HG03571 (cell line): ENCODE measurements around the gene SOX13.

Experiments
- ATAC-seq: cut with Tn5 transposase; IDR thresholded peaks from one replicate; pipeline ENCODE4 v1.9.1; 2021; ENCODE audit not compliant: unreplicated experiment

The SOX13 gene

DNA sequence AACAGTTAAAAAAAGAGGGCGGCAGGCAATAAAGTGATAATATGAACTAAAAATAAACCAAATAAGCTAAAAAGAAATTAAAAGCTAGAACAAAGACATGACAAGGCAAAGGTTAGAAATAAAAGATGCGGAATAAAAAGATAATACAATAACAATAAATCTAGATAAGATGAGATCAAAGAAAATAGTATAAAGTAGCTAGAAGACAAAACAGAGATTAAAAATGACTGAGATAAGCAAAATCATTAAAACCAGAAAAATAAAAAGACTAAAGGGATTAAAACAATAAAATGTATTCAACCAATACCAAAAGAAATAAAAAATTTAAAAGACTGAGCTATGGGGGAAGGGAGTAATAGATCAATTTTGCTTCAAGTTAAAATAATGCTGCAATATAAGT lies 10.8 kb upstream of the SOX13 start:
- ATAC-seq = no peak

DNA sequence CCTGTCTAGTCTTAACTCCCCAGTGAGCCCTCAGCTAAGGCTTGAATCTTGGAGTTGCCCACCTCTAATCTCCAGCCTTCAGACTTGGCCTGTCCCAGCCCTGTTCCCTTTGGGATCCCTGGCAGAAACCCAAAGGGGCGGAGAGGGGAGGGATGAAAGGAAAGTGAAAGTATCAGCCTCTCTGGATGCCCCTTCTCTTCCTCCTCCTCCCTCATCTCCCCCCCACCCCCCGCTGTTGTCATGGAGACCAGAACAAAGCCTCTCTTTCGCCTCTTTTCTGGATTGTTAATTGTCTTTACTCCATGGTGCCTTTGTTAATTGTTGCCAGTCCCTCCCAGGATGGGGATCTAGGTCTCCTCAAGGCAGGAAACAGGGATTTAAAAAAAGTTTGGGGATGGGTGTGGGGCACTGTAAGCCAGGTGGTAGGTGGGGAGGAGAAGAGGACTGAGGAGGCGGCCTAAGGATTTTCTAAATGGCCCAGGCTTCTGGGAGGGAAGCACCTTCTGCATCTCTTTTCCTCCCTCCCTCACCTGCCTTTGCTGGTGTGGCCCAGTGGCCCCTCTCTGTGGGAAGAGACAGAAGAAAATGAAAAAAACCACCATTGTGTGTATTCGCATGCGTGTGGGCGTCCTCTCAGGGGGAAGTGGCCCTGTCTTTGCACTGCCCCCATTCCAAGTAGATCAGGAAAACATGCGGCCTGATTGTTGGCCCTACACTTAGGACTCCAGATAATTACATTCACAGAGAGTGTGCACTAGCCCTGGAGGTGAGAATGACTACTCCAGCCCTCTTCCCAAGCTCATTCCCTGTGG lies 7.5 kb upstream of the SOX13 start:
- no peak for ATAC-seq

DNA sequence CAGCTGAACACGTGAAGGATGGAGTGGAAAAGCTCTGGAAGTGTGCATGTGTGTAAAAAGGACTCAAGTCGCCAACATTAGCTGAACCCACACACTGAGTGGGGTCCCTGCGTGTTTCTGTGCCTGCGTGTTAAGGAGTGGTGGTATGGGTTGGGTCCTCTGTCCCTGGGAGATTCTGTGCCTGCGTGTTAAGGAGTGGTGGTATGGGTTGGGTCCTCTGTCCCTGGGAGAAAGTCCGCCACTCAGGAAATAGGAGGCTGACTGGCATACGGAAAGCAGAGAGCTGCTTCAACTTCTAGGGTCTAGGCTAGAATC lies 7.0 kb upstream of the SOX13 start:
- no peak for ATAC-seq

DNA sequence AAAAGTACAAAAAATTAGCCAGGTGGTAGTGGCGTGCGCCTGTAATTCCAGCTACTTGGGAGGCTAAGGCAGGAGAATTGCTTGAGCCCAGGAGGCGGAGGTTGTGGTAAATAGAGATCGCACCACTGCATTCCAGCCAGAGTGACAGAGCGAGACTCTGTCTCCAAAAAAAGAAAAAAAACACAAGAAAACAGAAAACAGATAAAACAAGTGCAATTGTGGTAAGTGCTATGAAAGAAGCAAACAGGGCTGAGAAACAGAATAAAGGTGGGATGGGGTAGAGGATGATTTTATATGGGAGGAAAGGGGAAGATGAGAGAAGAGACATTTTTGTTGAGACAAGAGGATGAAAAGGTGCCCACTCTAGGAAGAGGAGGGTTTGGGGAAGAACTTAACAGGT lies 5.0 kb upstream of the SOX13 start:
- no peak for ATAC-seq

DNA sequence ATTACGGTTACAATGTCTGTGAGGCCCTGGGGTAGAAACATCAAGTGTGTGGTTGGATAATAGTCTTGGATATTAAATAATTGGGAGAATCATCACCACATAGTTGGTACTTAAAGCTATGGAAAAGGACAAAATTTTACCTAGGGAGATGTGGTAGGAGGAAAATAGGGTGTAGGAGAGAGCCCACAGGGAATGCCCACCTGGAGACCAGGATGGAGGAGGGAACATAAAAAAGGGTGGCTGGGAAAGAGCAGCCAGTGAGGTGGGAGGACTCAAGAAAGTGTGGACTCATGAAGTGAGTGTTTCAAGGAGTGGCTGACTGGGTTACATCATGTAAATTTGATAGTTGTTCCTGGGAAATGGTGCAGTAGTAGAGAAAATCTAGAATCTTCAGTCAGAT lies 3.0 kb upstream of the SOX13 start:
- ATAC-seq = no peak

DNA sequence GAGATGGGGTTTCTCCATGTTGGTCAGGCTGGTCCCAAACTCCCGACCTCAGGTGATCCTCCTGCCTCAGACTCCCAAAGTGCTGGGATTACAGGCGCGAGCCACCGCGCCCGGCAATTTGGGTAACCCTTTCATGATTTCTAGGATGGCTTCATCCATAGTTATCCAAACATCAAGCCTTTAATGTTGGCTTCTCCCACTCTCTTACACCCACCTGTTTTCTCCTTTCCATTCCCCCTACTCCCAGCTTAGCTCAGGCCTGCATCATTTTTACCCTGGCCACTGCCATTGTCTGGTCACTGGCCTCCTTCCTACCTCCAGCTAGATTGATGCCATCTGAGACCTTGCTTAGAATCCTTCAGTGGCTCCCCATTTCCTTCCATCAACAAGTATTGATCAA lies 2.0 kb upstream of the SOX13 start:
- ATAC-seq = no peak

DNA sequence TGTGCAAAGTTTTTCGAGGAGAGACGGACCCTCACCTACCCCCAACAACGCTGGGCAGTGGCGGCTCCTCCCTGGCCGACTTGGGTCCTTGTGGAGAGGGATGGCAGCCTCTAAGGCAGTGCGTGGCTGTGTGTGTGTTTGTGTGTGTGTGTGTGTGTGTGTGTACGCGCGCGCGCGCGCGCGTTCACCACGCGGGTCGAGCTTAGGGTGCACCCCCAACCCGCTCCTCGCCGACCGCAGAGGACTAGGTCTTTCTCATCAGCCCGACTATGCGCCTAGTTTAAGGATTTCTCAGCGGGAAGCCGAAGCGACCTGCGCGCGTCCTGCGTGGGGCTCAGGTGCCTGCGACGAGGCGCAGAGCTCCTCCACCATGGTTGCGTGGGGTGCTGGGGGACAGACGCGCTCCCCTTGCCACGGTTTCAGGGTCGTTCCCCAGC lies 940 bp downstream of the SOX13 start:
- no peak for ATAC-seq

DNA sequence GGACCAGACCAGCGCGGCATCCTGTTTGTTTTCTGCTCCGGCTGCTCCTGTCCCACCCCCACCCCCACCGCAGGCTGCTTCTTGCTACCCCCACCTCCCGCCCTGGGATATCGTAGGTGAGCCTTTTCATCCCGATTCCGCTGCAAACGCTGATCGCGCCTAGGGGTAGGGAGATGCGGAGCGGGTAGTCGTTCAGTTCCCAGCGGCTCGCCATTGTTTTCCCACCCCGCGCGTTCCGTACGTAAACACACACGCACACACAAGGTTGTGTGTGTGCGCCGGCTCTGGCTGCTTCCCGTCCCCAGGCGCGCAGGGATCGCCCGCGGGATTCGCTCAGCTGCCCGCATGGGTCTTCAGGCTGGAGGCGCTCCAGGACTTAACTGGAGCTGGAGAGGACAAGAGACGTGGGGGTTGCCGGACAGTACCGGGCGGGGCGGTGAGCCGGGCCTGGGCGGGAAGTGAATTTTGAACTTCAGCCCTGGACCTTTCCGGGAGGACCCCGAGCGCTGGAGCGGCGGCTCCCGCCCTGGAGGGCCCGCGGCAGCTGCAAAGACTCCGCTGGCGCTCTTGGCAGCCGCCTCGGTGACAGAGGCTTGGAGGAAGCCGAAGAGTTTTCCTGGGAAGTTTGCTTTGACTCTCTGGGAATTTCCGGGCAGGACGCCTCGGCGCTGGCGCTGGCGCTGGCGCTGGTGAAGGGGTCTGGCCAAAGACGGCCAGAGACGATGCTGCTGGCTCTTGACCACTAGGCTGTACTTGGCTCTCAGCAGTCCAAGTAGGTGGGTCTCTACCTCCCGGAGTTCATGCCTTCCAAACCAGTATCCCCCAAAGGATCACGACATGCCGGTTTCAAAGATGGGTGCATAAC lies 1.6 kb downstream of the SOX13 start:
- ATAC-seq = no peak

DNA sequence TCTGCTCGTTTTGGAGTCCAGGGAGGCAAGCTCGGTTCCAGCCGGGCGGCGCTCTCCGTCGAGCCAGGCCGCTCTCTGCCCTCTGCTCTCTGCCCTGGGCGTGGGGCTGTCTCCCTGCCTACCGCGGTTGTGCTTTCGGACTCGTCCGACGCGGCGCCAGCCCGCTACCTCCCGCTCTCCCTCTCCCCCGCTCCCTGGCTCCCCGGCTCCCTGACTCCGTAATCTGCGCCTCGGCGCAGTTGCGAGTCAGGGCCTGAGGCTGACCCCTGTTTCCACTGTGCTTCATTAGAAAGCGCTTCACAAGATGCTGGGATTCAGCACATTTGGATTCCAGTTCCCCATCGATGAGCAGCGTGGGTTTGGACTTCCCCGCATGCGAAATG lies 2.2 kb downstream of the SOX13 start:
- ATAC-seq = no peak

DNA sequence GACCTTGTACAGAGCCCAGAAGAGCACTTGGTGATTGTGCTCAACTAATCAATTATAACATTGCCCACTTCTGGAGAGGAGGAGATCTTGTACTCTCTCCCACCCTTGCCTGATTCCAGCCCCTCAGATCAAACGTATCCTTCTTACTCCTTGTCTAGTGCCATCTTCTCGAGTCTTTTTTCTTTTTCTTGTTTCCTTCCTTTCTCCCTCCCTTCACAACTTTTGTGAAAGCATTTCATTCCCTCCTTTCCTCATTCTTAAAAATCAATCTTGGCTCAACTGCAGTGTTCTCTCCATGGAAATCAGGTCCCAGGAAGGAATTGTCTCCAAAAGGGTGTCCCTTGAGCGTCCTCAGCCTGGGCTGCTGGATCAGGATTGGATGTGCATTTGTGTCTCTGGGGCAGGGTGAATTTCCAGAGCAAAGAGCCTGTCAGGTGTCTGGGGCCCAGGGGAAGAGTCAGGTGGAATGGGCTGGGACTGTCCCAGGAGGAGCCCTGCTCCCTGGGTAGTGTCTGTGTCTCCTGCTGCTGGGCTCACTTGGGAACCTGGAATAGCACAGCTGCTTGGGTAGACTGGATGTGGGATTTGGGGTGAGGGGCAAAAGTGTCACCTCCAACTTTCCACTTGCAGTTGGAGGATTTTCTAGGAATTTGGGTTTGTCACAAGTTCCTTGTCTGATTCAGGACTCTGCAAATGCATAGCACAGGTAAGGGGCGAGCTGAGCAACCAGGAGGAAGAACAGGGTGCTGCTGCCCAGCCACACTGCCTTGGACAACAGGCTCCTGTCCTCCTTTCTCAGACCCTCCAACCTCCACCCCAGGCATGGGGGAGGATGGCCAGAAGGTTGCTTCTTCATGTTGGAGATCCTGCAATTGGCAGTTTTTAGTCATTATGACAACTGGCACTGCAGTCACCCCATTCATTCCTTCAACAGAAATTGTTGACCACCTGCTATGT lies 3.3 kb downstream of the SOX13 start:
- ATAC-seq = no peak

DNA sequence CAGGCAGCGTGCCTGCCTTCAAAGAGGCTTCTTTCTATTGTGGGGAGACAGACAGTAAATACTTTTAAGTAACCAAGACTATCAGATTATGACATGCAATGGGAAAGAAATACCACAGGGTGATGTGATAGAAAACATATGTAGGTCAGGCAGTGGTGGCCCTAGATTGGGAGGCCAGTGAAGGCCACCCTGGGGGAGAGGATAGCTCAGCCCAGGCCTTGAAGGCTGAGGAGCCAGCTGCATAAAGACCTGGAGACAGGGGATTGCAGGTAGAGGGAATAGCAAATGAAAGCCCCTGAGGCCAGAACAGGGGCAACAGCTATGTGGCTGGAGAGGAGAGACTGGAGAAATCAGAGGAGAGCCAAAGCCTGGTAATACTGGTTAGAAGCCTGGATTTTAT lies 4.0 kb downstream of the SOX13 start:
- no peak for ATAC-seq

DNA sequence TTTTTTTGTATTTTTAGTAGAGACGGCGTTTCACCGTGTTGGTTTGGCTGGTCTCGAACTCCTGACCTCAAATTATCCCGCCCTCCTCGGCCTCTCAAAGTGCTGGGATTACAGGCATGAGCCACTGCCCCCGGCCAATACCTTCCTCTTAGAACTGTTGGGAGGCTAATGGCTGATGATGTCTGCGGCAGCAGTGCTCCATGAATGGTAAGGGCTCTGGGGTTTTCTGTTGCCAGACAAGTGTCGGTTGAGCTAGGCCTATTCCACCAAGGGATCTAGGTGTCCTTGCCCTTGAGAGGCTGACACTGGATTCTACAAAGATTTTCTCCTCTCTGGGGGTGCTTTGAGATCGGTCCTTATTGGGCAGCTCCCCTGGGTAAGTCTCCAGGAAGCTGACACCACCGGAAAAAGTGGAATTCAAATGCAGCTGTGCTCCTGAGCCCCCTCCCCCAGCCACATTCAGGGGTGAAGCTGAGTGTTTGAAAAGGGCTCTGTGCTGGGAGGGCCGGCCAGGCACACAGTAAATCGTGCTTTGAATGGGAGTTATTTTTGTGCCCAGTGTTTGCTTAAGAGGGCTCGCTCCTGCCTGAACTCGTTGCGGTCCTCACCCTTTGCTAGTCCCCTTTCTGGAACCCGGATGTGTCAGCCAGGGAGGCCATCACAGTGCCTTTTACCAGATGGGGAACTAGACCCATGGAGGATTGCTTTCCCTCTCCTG lies 5.2 kb downstream of the SOX13 start:
- ATAC-seq = no peak

DNA sequence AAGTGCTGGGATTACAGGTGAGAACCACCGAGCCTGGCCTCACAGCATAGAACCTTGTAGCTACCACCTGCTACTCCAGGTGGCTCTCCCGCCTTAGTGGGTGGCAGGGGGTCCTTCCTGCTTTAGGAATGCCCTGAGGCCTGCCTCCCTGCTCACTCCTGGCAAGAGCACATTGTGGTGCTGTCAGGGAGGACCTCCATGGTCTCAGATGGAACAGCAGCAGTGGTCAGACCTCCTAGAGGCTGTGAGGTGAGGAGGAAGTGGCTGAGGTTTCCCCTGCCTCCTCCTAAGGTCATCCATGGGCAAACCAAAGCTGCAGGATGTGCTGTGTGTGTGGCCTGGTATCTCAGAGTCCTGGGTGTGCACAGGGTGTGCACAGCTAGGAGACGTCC lies 6.7 kb downstream of the SOX13 start:
- ATAC-seq = no peak

DNA sequence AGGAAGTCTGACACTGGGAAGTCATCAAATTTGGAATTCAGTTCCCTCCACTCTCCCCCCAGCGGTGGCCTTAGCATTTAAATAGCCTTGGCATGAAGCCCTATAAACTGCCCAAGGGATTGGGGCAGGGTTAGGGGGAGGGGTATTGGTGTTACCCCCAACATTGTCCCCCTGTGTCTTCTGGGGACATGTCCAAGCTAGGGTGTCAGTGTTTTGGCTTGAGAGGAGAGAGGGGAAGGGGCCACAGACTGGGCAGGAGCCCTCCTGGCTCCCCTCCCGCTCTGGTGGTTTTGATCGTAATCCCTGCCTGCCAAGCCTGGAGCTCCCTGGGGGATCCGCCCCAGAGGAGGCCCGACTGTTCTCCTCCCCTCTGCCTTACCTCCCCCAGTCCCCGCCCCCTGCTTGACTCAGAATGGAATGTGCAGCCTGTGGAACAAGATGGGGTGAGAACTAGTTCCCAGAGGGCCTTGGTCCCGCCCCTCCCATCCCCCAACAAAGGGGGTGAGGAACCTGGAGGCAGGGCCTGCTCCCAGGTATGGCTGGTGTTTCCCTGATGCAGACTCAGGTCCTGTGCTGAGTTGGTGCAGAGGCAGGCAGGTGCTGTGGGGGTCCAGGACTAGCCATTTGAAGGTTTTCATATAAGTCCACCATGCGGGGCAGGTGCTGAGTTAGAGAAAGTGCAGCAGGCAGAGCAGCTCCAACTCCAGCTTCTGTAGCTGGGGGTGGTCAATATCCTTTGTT lies 7.4 kb downstream of the SOX13 start:
- ATAC-seq = no peak

DNA sequence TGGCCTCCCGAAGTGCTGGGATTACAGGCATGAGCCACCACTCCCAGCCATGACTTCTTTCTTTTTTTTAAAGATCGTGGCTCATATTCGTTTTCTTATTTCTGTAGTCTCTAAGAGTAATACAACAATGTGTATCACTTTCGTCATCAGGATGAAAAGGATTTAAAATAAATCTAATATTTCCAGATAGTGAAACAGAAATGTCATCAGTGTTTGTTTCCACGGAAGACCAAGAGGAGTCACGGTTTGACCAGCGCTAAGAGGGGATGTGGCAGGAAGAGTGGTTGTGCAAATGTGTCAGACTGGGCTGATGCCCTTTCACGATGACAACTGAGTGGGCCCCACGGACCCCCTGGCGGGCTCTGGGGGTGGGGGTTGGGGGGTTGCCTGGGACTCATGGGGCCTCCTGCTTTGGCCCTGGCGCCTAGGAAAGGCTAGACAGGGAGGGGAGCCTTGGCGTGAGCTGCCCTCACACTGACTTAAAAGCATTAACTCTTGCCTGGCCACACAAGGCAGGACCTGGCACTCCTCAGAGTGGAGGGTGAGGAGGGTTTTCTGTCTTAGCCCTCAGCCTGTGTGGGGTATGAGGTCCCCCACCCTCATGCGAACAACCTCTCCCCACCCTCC lies 8.4 kb downstream of the SOX13 start:
- no peak for ATAC-seq

DNA sequence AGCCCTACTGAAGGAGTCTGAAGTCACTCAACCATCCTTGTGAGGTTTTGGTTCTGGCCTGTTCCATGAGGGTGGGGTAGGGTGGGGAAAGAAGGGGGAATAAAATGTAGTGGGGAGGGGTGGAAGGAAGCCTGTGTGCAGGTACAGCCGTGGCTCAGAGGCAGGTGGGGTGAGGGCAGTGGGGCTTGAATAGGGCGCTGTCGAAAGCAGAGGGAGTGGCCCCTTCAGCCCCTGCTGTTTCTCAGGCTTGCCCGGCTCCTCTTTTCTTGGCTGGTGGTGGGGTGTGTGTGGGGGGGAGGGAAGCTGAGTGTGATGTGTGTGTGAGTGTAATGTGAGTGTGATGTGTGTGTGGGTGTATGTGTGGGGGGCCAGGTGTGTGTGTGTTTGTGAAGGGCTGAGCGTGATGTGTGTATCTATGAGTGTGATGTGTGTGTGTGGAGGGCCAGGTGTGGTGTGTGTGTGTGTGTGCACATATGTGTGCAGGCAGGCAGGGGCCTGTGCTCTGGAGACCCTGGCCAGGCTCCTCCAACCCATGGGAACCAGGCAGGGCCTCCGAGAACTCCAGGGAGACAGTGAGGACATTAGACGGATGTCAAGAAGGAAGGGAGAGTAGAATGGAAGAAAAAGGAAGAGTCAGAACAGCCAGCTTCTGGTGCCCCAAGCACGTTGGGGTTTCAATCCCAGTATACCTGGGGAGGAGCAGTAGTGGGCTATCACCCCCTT lies 9.0 kb downstream of the SOX13 start:
- no peak for ATAC-seq

DNA sequence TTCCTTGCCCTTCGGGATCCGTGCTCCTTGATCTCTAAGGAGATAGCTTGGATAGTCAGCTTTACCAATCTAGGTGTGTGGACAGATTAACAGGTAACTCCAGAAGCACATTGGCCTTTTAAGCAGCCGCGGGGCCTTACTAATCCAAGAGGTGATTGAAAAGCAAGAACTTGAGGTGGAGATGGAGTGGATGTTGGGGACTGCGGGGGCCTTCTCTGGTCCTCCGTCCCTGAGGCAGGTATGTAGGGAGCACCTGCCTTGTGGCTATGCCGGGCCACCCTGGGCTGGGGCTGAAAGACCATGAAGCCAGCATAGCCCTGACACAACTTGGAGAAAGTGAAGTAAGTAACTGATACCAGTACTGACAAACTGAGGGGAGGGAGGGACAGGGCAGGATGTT lies 10.6 kb downstream of the SOX13 start:
- no peak for ATAC-seq

DNA sequence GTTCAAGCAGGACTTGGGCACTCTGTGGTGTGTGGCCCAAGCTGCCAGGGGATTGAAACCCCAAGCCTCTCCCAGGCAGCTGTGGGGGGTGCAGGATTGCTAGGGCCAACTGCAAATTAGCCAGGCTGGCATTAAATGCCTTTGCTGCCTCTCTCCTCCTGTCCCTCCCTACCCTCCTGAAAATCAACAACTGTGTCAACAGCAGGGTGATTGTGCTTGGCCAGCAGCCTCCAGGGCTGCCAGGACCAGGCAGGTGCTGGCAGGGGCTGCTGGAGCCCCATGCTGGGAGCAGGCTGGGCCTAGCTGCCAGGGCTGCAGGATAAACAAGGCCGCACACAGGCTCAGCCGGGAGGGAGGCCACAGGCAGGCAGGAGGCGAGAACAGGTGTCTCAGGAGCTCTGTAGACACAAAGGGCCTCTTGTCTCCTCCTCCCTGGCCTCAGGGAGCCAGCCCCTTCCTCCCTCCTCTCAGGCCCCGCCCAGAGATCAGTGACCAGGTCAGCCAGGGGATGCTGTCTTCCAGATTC lies 11.4 kb downstream of the SOX13 start:
- ATAC-seq = no peak

DNA sequence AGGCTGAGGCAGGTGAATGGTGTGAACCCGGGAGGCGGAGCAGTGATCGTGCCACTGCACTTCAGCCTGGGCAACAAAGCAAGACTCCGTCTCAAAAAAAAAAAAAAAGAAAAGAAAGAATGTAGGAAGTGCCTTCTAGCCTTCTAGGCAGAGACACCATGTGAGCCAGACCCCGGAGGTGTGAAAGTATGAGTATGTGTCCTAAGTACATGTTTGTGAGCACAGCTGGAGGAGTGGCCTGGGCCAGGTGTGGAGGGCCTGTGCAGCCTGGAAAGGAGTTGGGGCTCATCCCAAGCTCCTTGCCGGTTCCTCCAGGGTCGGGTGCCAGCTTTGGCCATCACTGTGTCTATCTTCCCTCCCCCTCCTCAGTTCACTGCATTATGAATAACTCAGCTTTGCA lies 13.0 kb downstream of the SOX13 start:
- ATAC-seq = no peak
